MCF 10A (cell line): ENCODE measurements around the gene DDA1. TPM values are rescaled to one million over a fixed set of nuclear protein-coding genes. Genes with fewer than 3 reads are reported as not detected.

ENCODE experiments used
- BruUV-seq: library from RNA; stranded (reverse); fragments of 400-500 nt; replicated peaks from 2 replicates; lab custom pipeline; 2021; lab: Mats Ljungman, UMichigan
- CTCF ChIA-PET: fragments of 300-600 bp; sonication (Branson Sonifier 250); formaldehyde crosslinking; extraction: SDS; loops from one replicate; lab custom pipeline; 2021; ENCODE audit warnings: antibody characterized with exemption, inconsistent platforms; lab: Yijun Ruan, JAX
- POLR2A ChIA-PET: fragments of 300-600, 350-650 bp; sonication (Branson Sonifier 250); formaldehyde crosslinking; extraction: SDS; loops from one replicate; lab custom pipeline; 2020; ENCODE audit warnings: antibody characterized with exemption, inconsistent platforms; lab: Yijun Ruan, JAX
- DNase-seq: peaks from one replicate; pipeline ENCODE4 v3.0.0-alpha.2; 2018; ENCODE audit not compliant: unreplicated experiment
- H3K27ac Mint-ChIP-seq: one replicate; pipeline ENCODE4 v1.8.0; 2022; ENCODE audit warnings: mild to moderate bottlenecking, low read depth, mixed read lengths; ENCODE audit not compliant: unreplicated experiment
- H3K27me3 Mint-ChIP-seq: one replicate; pipeline ENCODE4 v1.8.0; 2022; ENCODE audit warnings: mixed read lengths; ENCODE audit not compliant: insufficient read depth, unreplicated experiment
- H3K36me3 Mint-ChIP-seq: one replicate; pipeline ENCODE4 v1.8.0; 2022; ENCODE audit warnings: mild to moderate bottlenecking, moderate library complexity, mixed read lengths; ENCODE audit not compliant: insufficient read depth, unreplicated experiment
- H3K4me1 Mint-ChIP-seq: one replicate; pipeline ENCODE4 v1.8.0; 2022; ENCODE audit warnings: mixed read lengths; ENCODE audit not compliant: insufficient read depth, unreplicated experiment
- H3K4me3 Mint-ChIP-seq: one replicate; pipeline ENCODE4 v1.8.0; 2022; ENCODE audit warnings: mild to moderate bottlenecking, moderate library complexity, mixed read lengths; ENCODE audit not compliant: unreplicated experiment
- H3K9me3 Mint-ChIP-seq: one replicate; pipeline ENCODE4 v1.8.0; 2022; ENCODE audit warnings: mixed read lengths; ENCODE audit not compliant: unreplicated experiment
- CTCF ChIP-seq: fragments of 200-600 bp; IDR thresholded peaks from one replicate; pipeline ENCODE4 v1.8.0; 2022; ENCODE audit warnings: antibody characterized with exemption, mild to moderate bottlenecking; ENCODE audit not compliant: unreplicated experiment
- intact Hi-C: fragments of 100-400 bp; cut with micrococcal nuclease; formaldehyde crosslinking; loops from 2 replicates; pipeline ENCODE4 v1.14.1; 2022
- total RNA-seq: library from RNA; stranded (reverse); gene quantifications from 2 replicates; pipeline ENCODE4 v1.2.3, GENCODE V29; 2022

The DDA1 gene
- total RNA-seq, 1 experiment from 2014 or later: 57.4 TPM

GRCh38 chr19:17353386-17353785, 44.0 kb downstream of the DDA1 start:
- CTCF ChIA-PET: interaction anchor here (0.6 to 2.6 kb wide), 2 partner anchors 33 to 221 kb away, joined by 4 to 16 read pairs; no protein-coding TSS in a partner anchor
- intact Hi-C loops: no loop called here
- H3K27ac Mint-ChIP-seq: peak overlapping the region; percentile 44

GRCh38 chr19:17357078-17357666, 47.8 kb downstream of the DDA1 start:
- no TSS peak for BruUV-seq
- peaks cover 18% of the 10 kb centered on the region for H3K4me1 Mint-ChIP-seq
- CTCF ChIA-PET: interaction anchor here (0.6 to 2.5 kb wide), 5 partner anchors 9 to 281 kb away, joined by 3 to 11 read pairs (median 3); partner anchors contain the start of genes HAUS8 and MYO9B

More at GRCh38 chr19:17353386-17353785, 44.0 kb downstream of the DDA1 start:
- no TSS peak for BruUV-seq
- TF ChIP-seq CTCF: no peak
- no peaks in the 10 kb centered on the region for H3K36me3 Mint-ChIP-seq
- no peak overlapping the region for H3K4me3 Mint-ChIP-seq
- no peaks in the 10 kb centered on the region for H3K27me3 Mint-ChIP-seq
- DNase-seq: no peak
- POLR2A ChIA-PET: no interaction called here
- H3K9me3 Mint-ChIP-seq: no peaks in the 10 kb centered on the region
- H3K4me1 Mint-ChIP-seq: peaks cover 14% of the 10 kb centered on the region

GRCh38 chr19:17357724-17358123, 48.4 kb downstream of the DDA1 start:
- DNase-seq: peak; percentile 58
- Mint-ChIP-seq H3K4me1 (peaks cover 18% of the 10 kb centered on the region), H3K27ac (peak overlapping the region; percentile 66), H3K9me3 (no peaks in the 10 kb centered on the region), H3K4me3 (no peak overlapping the region), H3K36me3 (peaks cover 6% of the 10 kb centered on the region), H3K27me3 (no peaks in the 10 kb centered on the region)
- no TSS peak for BruUV-seq
- intact Hi-C loops: no loop called here
- POLR2A ChIA-PET: interaction anchor here (0.6 to 1.5 kb wide), 3 partner anchors 107 to 216 kb away, joined by 3 read pairs; no protein-coding TSS in a partner anchor
- CTCF ChIA-PET: interaction anchor here (0.5 to 2.5 kb wide), 6 partner anchors 12 to 282 kb away, joined by 3 to 11 read pairs (median 3); partner anchors contain the start of genes HAUS8 and MYO9B
- TF ChIP-seq CTCF: no peak

More at GRCh38 chr19:17357078-17357666, 47.8 kb downstream of the DDA1 start:
- TF ChIP-seq CTCF: no peak
- no peaks in the 10 kb centered on the region for H3K27me3 Mint-ChIP-seq
- peaks cover 6% of the 10 kb centered on the region for H3K36me3 Mint-ChIP-seq
- H3K9me3 Mint-ChIP-seq: no peaks in the 10 kb centered on the region
- intact Hi-C loops: no loop called here
- peak; percentile 77 for DNase-seq
- H3K4me3 Mint-ChIP-seq: no peak overlapping the region
- POLR2A ChIA-PET: interaction anchor here (1.1 to 1.5 kb wide), 2 partner anchors 20 to 114 kb away, joined by 3 read pairs; no protein-coding TSS in a partner anchor
- H3K27ac Mint-ChIP-seq: peak overlapping the region; percentile 66

- intact Hi-C loops: no loop called here
- Mint-ChIP-seq H3K4me1 (peaks cover 18% of the 10 kb centered on the region), H3K4me3 (no peak overlapping the region), H3K36me3 (peaks cover 6% of the 10 kb centered on the region), H3K27me3 (no peaks in the 10 kb centered on the region), H3K9me3 (no peaks in the 10 kb centered on the region), H3K27ac (peak overlapping the region; percentile 43)
- POLR2A ChIA-PET: interaction anchor here (0.6 to 1.5 kb wide), 3 partner anchors 106 to 215 kb away, joined by 3 read pairs; no protein-coding TSS in a partner anchor
- peak; percentile 93 for DNase-seq
- CTCF ChIA-PET: interaction anchor here (0.5 to 2.5 kb wide), 6 partner anchors 13 to 1490 kb away, joined by 3 to 11 read pairs (median 3); partner anchors contain the start of genes HAUS8 and MYO9B
- no peak for TF ChIP-seq CTCF
- BruUV-seq: no TSS peak
Measured at GRCh38 chr19:17358395-17358794, 49.0 kb downstream of the DDA1 start.
